ENCODE measurements around the gene PSMD11.
"Not testable (repeated sequence)": the region's sequence is repeated elsewhere in the genome, so short reads cannot be mapped to it uniquely, and the experiment has no call there.

The PSMD11 gene

GRCh38 chr17:32515677-32516383 is 71.5 kb downstream of the PSMD11 start:
- no peak for FAIRE-seq

- FAIRE-seq: no peak
These were observed 72.1 kb downstream of the PSMD11 start for GRCh38 chr17:32516450-32516849.

GRCh38 chr17:32516940-32517701 is 72.8 kb downstream of the PSMD11 start:
- FAIRE-seq: no peak

- FAIRE-seq: no peak
These were observed 73.7 kb downstream of the PSMD11 start for GRCh38 chr17:32517982-32518381.

- FAIRE-seq: no peak
These were observed 74.4 kb downstream of the PSMD11 start for GRCh38 chr17:32518646-32519227.

DNA sequence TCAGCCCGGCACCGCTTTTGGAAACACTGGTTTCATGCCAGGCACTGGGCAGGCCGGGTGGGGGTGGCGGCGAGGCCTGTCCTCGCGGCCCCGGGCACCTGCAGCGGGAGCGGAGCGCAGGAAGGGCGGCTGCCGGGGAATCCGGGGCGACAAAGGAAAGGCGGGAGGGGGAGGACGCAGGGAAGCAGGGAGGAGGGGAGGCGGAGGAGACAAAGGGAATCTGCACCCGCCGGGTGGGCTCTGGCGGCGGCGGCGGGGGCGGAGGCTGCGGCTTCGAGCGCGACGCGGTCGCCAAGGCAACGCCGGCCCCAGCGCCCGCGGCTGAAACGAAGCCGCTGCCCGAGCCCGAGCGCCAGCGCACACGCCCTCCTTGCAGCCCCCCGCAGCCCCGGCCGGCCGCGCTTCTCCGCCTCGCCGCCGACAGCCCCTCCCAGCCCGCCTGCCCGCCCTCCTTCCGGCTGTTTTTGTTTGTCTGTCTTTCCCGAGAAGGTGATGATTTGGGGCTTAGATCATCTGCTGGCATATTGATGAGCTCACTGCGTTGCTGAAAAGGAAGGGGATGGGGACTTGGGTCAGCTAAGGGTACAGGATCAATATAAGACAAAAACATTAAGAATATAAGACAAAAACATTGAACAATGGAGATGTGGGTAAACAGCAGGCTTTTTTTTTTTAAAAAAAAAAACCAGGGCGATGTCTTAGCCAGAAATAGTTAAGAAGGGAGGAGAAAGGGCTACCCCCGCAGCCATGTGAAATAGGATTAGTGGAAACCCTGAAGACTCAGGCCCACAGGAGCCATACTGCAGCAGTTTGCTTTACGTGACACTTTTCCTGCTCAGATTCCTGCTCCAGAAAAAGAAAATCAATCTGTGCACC is 75.2 kb downstream of the PSMD11 start:
- no peak for FAIRE-seq

DNA sequence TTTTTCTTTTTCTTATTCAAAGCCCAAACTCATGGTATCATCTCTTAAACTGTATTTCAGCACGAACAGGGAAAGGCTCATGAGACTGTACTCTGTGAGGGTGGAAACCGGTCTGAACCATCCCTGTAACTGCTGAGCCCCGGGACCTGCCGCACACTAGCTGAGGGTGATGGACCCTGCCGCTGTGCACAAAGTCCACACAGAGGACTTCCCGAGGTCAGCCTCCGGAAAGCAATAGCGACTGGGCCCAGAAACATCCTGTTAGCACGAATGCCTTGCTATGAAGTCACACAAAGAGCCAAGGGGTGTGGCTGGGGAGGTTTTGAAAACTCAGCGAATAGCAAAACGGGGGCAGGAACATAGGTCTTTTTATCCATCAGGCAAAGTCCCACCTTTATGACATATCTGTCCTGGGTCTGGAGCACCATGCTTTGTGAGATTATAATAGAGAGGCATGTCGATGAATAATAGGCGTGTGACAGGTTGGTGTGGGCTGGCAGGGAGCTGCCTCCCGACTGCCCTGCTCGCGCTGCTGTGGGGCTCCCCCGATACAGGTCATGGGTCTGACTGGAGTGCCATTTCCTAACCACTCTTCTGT is 75.9 kb downstream of the PSMD11 start:
- no peak for FAIRE-seq

- no peak for FAIRE-seq
These were observed 76.6 kb downstream of the PSMD11 start for GRCh38 chr17:32520737-32521404.

GRCh38 chr17:32523017-32523680 is 78.8 kb downstream of the PSMD11 start:
- no peak for FAIRE-seq

DNA sequence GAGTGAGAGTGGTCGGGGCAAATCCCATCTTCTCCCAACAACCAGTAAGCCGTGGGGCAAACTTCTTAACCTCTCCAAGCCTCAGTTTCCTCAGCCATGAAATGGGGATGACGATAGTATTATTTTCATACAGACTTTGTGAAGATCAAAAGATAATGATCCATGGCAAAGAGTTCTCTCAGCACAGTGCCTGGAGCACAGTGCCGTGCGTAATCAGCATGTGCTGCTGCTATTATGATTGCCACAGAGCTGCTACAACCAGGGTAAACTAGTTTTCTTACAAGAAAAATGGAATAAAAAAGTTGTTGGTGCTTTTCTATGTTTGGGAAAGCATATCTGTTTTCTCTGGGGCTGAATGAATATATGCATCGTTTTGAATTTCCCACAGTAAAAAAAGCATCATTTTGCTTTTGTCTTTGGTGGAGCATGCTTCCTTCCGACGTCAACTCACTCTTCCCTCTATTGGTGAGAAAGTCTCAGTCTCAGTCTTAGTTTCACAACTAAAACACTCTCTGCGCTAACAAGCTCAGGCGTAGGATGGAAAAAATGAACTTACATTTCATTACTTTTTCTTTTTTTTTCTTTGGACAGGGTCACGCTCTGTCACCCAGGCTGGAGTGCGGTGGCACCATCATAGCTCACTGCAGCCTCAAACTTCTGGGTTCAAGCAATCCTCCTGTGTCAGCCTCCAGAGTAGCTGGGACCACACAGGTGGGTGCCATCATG is 79.7 kb downstream of the PSMD11 start:
- no peak for FAIRE-seq

GRCh38 chr17:32524553-32524880 is 80.2 kb downstream of the PSMD11 start:
- FAIRE-seq: not testable (repeated sequence)

- FAIRE-seq: no peak
These were observed 80.8 kb downstream of the PSMD11 start for GRCh38 chr17:32525122-32525521.

GRCh38 chr17:32527146-32527545 is 82.8 kb downstream of the PSMD11 start:
- no peak for FAIRE-seq

- FAIRE-seq: no peak
These were observed 84.5 kb downstream of the PSMD11 start for GRCh38 chr17:32528825-32529224.

- FAIRE-seq: no peak
These were observed 85.3 kb downstream of the PSMD11 start for GRCh38 chr17:32529604-32530003.

Data from TTC549 (cell line).